K562 (cell line): ENCODE data around the gene NFATC1. TPM values are rescaled to one million over a fixed set of nuclear protein-coding genes. Genes with fewer than 3 reads are reported as not detected.

Source experiments
- ATAC-seq: fragments of 200-7000 bp; cut with Tn5 transposase; 3 replicates; pipeline ENCODE4 v1.9.1; 2020; ENCODE audit warnings: moderate library complexity
- BruUV-seq: library from RNA; stranded (reverse); fragments of 400-500 nt; replicated peaks from 2 replicates; lab custom pipeline; 2021; lab: Mats Ljungman, UMichigan
- CTCF ChIA-PET: fragments of 300-600 bp; formaldehyde crosslinking; extraction: SDS; loops from one replicate; lab custom pipeline; 2021; ENCODE audit warnings: low intra/inter-chr PET ratio; lab: Yijun Ruan, JAX
- POLR2A ChIA-PET: fragments of 300-600, 350-650 bp; sonication (Branson Sonifier 250); formaldehyde crosslinking; extraction: SDS; loops from one replicate; lab custom pipeline; 2021; ENCODE audit warnings: antibody characterized with exemption, inconsistent platforms; lab: Yijun Ruan, JAX
- DNase-seq, 4 experiments: peaks; one replicate each; pipeline versions ENCODE4 v3.0.0 to v3.0.0-alpha.2; 2011 to 2018; ENCODE audit warnings: low spot score in 3 of 4, mixed read lengths in 3 of 4; ENCODE audit errors: extremely low read depth in 1 of 4
- FAIRE-seq: peaks from 2 replicates; lab custom pipeline; 2011; peaks lifted over from hg19 to GRCh38; lab: Jason Lieb, UNC
- H2AFZ ChIP-seq: 2 replicates; pipeline ENCODE4 v1.6.0; 2011; ENCODE audit warnings: low read depth, low read length, control low read depth, inconsistent platforms
- H3K27ac ChIP-seq: fragments of 200-600 bp; 3 replicates; pipeline ENCODE4 v1.8.0; 2011; ENCODE audit warnings: low read depth, mild to moderate bottlenecking, control low read depth, inconsistent platforms, low read length, moderate library complexity, mixed read lengths; ENCODE audit errors: extremely low read depth
- H3K27me3 ChIP-seq, 2 experiments: fragments of 300-600 bp in 1 of 2; 2 replicates in 1 of 2; 3 replicates in 1 of 2; pipeline versions ENCODE4 v1.6.0 to v1.8.0; 2011; ENCODE audit warnings: inconsistent platforms in 2 of 2, low read length in 2 of 2, mild to moderate bottlenecking in 1 of 2, mixed read lengths in 1 of 2, moderate library complexity in 1 of 2; ENCODE audit not compliant: control insufficient read depth in 2 of 2, insufficient read depth in 2 of 2
- H3K36me3 ChIP-seq: fragments of 300-600 bp; 3 replicates; pipeline ENCODE4 v1.8.0; 2011; ENCODE audit warnings: mild to moderate bottlenecking, low read length, inconsistent platforms; ENCODE audit not compliant: control insufficient read depth, insufficient read depth
- H3K4me1 ChIP-seq, 2 experiments: fragments of 200-600 bp in 1 of 2; replicated peaks in 1 of 2; 2 replicates in 1 of 2; 3 replicates in 1 of 2; pipeline versions ENCODE4 v1.5.1 to v1.8.0; 2011; ENCODE audit warnings: inconsistent platforms in 2 of 2, low read length in 2 of 2, mild to moderate bottlenecking in 1 of 2, mixed read lengths in 1 of 2, moderate library complexity in 1 of 2; ENCODE audit not compliant: control insufficient read depth in 2 of 2, insufficient read depth in 2 of 2
- H3K4me2 ChIP-seq: 2 replicates; pipeline ENCODE4 v1.6.1; 2011; ENCODE audit warnings: low read length, control low read depth, inconsistent platforms, mixed read lengths; ENCODE audit not compliant: insufficient read depth
- H3K4me3 ChIP-seq: fragments of 200-600 bp; sonication (generic), shearing (Covaris generic); 2 replicates; pipeline ENCODE4 v1.5.1; 2016; ENCODE audit warnings: control low read depth, inconsistent platforms
- H3K79me2 ChIP-seq: fragments of 200-600 bp; 3 replicates; pipeline ENCODE4 v1.8.0; 2011; ENCODE audit warnings: low read length, inconsistent platforms; ENCODE audit not compliant: control insufficient read depth, insufficient read depth
- H3K9ac ChIP-seq, 2 experiments: 2 replicates each; pipeline versions ENCODE4 v1.6.0 to v1.6.1; 2011; ENCODE audit warnings: low read depth in 2 of 2, low read length in 2 of 2, control low read depth in 1 of 2, inconsistent platforms in 1 of 2, mild to moderate bottlenecking in 1 of 2, mixed read lengths in 1 of 2; ENCODE audit not compliant: insufficient read depth in 1 of 2
- H3K9me1 ChIP-seq: one replicate; pipeline ENCODE4 v1.6.0; 2011; ENCODE audit warnings: inconsistent platforms, mild to moderate bottlenecking, low read length, moderate library complexity; ENCODE audit not compliant: control insufficient read depth, insufficient read depth
- H3K9me3 ChIP-seq: replicated peaks from 2 replicates; pipeline ENCODE4 v1.5.1; 2011; ENCODE audit warnings: low read depth, low read length, inconsistent platforms; ENCODE audit not compliant: control insufficient read depth, insufficient read depth
- H4K20me1 ChIP-seq: replicated peaks from 2 replicates; pipeline ENCODE4 v1.6.1; 2011; ENCODE audit warnings: low read length, inconsistent platforms, mixed read lengths; ENCODE audit not compliant: control insufficient read depth, insufficient read depth
- ARHGAP35 ChIP-seq: fragments of 450-650 bp; IDR thresholded peaks from 2 replicates; pipeline ENCODE4 v1.6.1; 2018; ENCODE audit not compliant: partially characterized antibody
- EHMT2 ChIP-seq: fragments of 450-650 bp; IDR thresholded peaks from 2 replicates; pipeline ENCODE4 v1.6.1; 2018; ENCODE audit warnings: antibody characterized with exemption
- GABPB1 ChIP-seq: sonication (generic); formaldehyde crosslinking; IDR thresholded peaks from 2 replicates; pipeline ENCODE4 v1.8.0; 2022; ENCODE audit warnings: mild to moderate bottlenecking, missing genetic modification reagents
- KDM4B ChIP-seq, 2 experiments: fragments of 450-650 bp in 1 of 2; sonication (generic) in 1 of 2; IDR thresholded peaks; 2 replicates each; pipeline ENCODE4 v1.6.1; 2016 to 2017; ENCODE audit warnings: borderline replicate concordance in 2 of 2, antibody characterized with exemption in 1 of 2, low read depth in 1 of 2, mild to moderate bottlenecking in 1 of 2
- RAD51 ChIP-seq: fragments of 450-650 bp; IDR thresholded peaks from 2 replicates; pipeline ENCODE4 v1.7.1; 2016; ENCODE audit warnings: low read depth, mild to moderate bottlenecking, borderline replicate concordance
- ZNF274 ChIP-seq: IDR thresholded peaks from 2 replicates; pipeline ENCODE4 v1.6.1; 2011; ENCODE audit warnings: low read depth, mild to moderate bottlenecking, low read length, moderate library complexity, borderline replicate concordance
- WGBS: fragments of 100-300 bp; shearing (Covaris generic); methylation state at CpG from one replicate; pipeline ENCODE4 v1.1.6; 2016; ENCODE audit warnings: low coverage, mixed read lengths; ENCODE audit not compliant: insufficient coverage; ENCODE audit errors: missing lambda C conversion rate; 5-methylcytosine and 5-hydroxymethylcytosine counted together
- in situ Hi-C: fragments of 300-500 bp; cut with MboI; formaldehyde crosslinking; loops from 4 replicates; pipeline ENCODE4 v1.15.0; 2018; ENCODE audit warnings: inconsistent platforms, mixed read lengths
- intact Hi-C: fragments of 100-400 bp; cut with micrococcal nuclease; formaldehyde crosslinking; loops from 2 replicates; pipeline ENCODE4 v1.14.2; 2022
- polyA plus RNA-seq, 8 experiments: library from polyadenylated mRNA; depleted of rRNA in 4 of 8; stranded (reverse) in 5 of 8; unstranded in 3 of 8; fragments of >200 nt; fragmentation: Nextera tagmentation in 2 of 8; fragmentation: Illumina TruSeq in 1 of 8; extraction: Ambion mirVana in 2 of 8; extraction: Trizol in 1 of 8; gene quantifications; 2 replicates each; pipeline versions ENCODE4 v1.2.1 to v1.2.3, GENCODE V29; 2011 to 2014; ENCODE audit warnings: inconsistent platforms in 1 of 8, missing spikeins in 1 of 8
- total RNA-seq, 7 experiments: library from RNA; depleted of rRNA in 6 of 7; stranded (reverse); fragments of >200 nt in 6 of 7; fragmentation: Illumina TruSeq in 2 of 7; extraction: Trizol in 2 of 7; gene quantifications; 2 replicates each; pipeline versions ENCODE4 v1.2.1 to v1.2.3, GENCODE V29; 2011 to 2021; ENCODE audit warnings: low replicate concordance in 1 of 7
- TF ChIP-seq, protein P1 (sequence below): sonication (generic); formaldehyde crosslinking; IDR thresholded peaks from 2 replicates; pipeline ENCODE4 v1.8.1; 2023; ENCODE audit warnings: mild to moderate bottlenecking, missing genetic modification reagents

The NFATC1 gene
- total and polyA plus RNA-seq, 9 of the 15 experiments (the other 6 are each of a cell fraction or from before 2014, with no cell fraction given) = 1.1 to 16.4 (median 2.5) TPM

DNA sequence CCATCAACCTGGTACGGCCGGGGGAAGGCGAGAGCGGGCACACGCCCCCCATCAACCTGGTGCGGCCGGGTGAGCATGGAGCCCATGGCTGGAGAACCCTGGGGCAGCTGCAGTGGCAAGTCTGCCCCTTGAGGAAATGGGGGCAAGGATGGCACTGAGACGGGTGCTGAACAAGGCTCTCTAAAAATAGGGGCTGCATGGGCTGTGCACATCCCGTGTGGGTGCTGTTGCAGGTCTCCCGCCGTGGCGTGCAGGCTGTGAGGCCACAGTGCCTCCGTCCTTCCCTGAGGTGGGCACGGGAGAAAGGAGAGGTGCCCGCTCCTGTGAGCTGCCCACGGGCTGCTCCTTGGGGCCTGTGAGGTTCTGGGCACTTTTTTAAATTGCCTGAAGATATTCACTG is 99.2 kb downstream of the NFATC1 start:
- Histone ChIP-seq H3K9me3 (peaks cover 6% of the 10 kb centered on the region), H4K20me1 (no peaks in the 10 kb centered on the region), H3K4me3 (no peak overlapping the region), H3K4me1 (no peaks in the 10 kb centered on the region; a peak in 1 of 5 replicates), H3K4me2 (no peak overlapping the region), H3K9me1 (no peaks in the 10 kb centered on the region), H3K36me3 (peaks cover 3% of the 10 kb centered on the region; the same call in 1 of the 3 replicates), H3K9ac (no peak overlapping the region), H3K27ac (no peak overlapping the region), H3K79me2 (no peaks in the 10 kb centered on the region), H2AFZ (no peak overlapping the region), H3K27me3 (no peaks in the 10 kb centered on the region)
- FAIRE-seq (no peak), ATAC-seq (no peak), DNase-seq (no peak)
- TF ChIP-seq KDM4B (IDR thresholded peaks at IDR 0.05; ENCODE audit: borderline replicate concordance in 2 of 2, low read depth in 1 of 2) (no peak), RAD51 (no peak)
- in situ Hi-C loops = no loop called here
- intact Hi-C loops = no loop called here
- POLR2A ChIA-PET = no interaction called here
- BruUV-seq = no TSS peak
- WGBS = no CpG with 5 or more reads among the region's 16 CpGs
- CTCF ChIA-PET = no interaction called here

DNA sequence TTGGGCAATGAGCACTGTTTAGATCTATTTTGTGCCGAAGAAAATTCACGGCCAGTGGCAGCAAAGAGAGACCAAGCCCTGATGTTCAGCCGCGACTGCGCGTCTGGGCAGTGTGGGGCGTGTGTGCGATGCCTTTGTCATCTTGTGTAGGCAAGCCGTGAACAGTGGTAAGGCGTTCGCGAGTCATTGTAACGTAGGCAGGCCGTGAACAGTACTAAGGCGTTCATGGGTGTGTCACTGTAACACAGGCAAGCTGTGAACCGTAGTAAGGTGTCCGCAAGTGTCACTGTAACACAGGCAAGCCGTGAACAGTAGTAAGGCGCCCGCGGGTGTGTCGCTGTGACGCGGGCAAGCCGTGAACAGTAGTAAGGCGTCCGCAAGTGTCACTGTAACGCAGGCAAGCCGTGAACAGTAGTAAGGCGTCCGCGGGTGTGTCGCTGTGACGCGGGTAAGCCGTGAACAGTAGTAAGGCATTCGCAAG is 99.9 kb downstream of the NFATC1 start:
- Histone ChIP-seq H3K4me3 (no peak overlapping the region), H3K79me2 (no peaks in the 10 kb centered on the region), H3K4me1 (no peaks in the 10 kb centered on the region; a peak in 1 of 5 replicates), H3K4me2 (no peak overlapping the region), H3K9ac (no peak overlapping the region), H4K20me1 (no peaks in the 10 kb centered on the region), H3K9me3 (peaks cover 7% of the 10 kb centered on the region), H3K27ac (no peak overlapping the region), H3K36me3 (peaks cover 3% of the 10 kb centered on the region; the same call in 1 of the 3 replicates), H3K27me3 (no peaks in the 10 kb centered on the region), H3K9me1 (no peaks in the 10 kb centered on the region), H2AFZ (no peak overlapping the region)
- no TSS peak for BruUV-seq
- FAIRE-seq (no peak), DNase-seq (no peak), ATAC-seq (no peak)
- intact Hi-C loops (no loop called here), in situ Hi-C loops (no loop called here)
- CTCF ChIA-PET = no interaction called here
- no peak for TF ChIP-seq EHMT2
- TF ChIP-seq, protein P1, sequence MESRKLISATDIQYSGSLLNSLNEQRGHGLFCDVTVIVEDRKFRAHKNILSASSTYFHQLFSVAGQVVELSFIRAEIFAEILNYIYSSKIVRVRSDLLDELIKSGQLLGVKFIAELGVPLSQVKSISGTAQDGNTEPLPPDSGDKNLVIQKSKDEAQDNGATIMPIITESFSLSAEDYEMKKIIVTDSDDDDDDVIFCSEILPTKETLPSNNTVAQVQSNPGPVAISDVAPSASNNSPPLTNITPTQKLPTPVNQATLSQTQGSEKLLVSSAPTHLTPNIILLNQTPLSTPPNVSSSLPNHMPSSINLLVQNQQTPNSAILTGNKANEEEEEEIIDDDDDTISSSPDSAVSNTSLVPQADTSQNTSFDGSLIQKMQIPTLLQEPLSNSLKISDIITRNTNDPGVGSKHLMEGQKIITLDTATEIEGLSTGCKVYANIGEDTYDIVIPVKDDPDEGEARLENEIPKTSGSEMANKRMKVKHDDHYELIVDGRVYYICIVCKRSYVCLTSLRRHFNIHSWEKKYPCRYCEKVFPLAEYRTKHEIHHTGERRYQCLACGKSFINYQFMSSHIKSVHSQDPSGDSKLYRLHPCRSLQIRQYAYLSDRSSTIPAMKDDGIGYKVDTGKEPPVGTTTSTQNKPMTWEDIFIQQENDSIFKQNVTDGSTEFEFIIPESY (CRISPR knock-in tag) = 0 out of 2 replicates have a peak, but pooled peaks have one; percentile 25
- TF ChIP-seq ZNF274 = no peak
- TF ChIP-seq GABPB1 (CRISPR knock-in tag) = no peak
- TF ChIP-seq ARHGAP35 = no peak
- 95% methylated on average over 11 of the region's 37 CpGs for WGBS
- POLR2A ChIA-PET = no interaction called here
